Fibroblast of lung (primary cell): ENCODE data around the gene MSGN1. TPM values are rescaled to one million over a fixed set of nuclear protein-coding genes. Genes with fewer than 3 reads are reported as not detected.
A peak's percentile ranks its signal among the peaks of the same experiment; 100 is the strongest.

Source experiments
- DNase-seq, 2 donors: peaks; one replicate each; pipeline versions ENCODE4 v3.0.0 to v3.0.0-alpha.2; 2010; ENCODE audit warnings: low read depth in 2 of 2
- H2AFZ ChIP-seq: 2 replicates; pipeline ENCODE4 v1.5.1; 2012; ENCODE audit warnings: low read length, control low read depth, inconsistent platforms
- H3K27ac ChIP-seq: 2 replicates; pipeline ENCODE4 v1.5.1; 2011; ENCODE audit warnings: low read length, control low read depth; ENCODE audit not compliant: insufficient read depth
- H3K27me3 ChIP-seq: 2 replicates; pipeline ENCODE4 v1.5.1; 2011; ENCODE audit warnings: mild to moderate bottlenecking, low read length; ENCODE audit not compliant: control insufficient read depth, insufficient read depth
- H3K36me3 ChIP-seq: 2 replicates; pipeline ENCODE4 v1.5.1; 2011; ENCODE audit warnings: low read length; ENCODE audit not compliant: control insufficient read depth, insufficient read depth
- H3K4me1 ChIP-seq: 2 replicates; pipeline ENCODE4 v1.5.1; 2011; ENCODE audit warnings: low read length; ENCODE audit not compliant: control insufficient read depth, insufficient read depth; ENCODE audit errors: extremely low read depth
- H3K4me2 ChIP-seq: 2 replicates; pipeline ENCODE4 v1.5.1; 2011; ENCODE audit warnings: low read length, control low read depth; ENCODE audit not compliant: insufficient read depth; ENCODE audit errors: extremely low read depth
- H3K4me3 ChIP-seq, 4 experiments: fragments of 200-600 bp in 1 of 4; sonication (generic) in 1 of 4; replicated peaks in 1 of 4; 2 replicates each; pipeline ENCODE4 v1.5.1; 2011 to 2016; ENCODE audit warnings: low read length in 4 of 4, low read depth in 3 of 4, mild to moderate bottlenecking in 3 of 4, control low read depth in 2 of 4, inconsistent platforms in 1 of 4, mixed read lengths in 1 of 4; ENCODE audit not compliant: insufficient read depth in 1 of 4; ENCODE audit errors: control extremely low read depth in 1 of 4
- H3K79me2 ChIP-seq: 2 replicates; pipeline ENCODE4 v1.5.1; 2012; ENCODE audit warnings: mild to moderate bottlenecking, low read length, inconsistent platforms; ENCODE audit not compliant: control insufficient read depth, insufficient read depth
- H3K9ac ChIP-seq: 2 replicates; pipeline ENCODE4 v1.5.1; 2011; ENCODE audit warnings: mild to moderate bottlenecking, low read length, control low read depth; ENCODE audit not compliant: insufficient read depth
- H3K9me3 ChIP-seq: 2 replicates; pipeline ENCODE4 v1.5.1; 2012; ENCODE audit warnings: low read depth, low read length; ENCODE audit not compliant: control insufficient read depth, insufficient read depth
- H4K20me1 ChIP-seq: 2 replicates; pipeline ENCODE4 v1.5.1; 2011; ENCODE audit warnings: low read length; ENCODE audit not compliant: control insufficient read depth, insufficient read depth; ENCODE audit errors: extremely low read depth
- EZH2 ChIP-seq: IDR thresholded peaks from 2 replicates; pipeline ENCODE4 v1.5.1; 2012; ENCODE audit warnings: low read length, control low read depth, mild to moderate bottlenecking; ENCODE audit errors: missing control alignments
- polyA plus RNA-seq, 2 donors: library from polyadenylated mRNA; depleted of rRNA in 1 of 2; stranded (reverse) in 1 of 2; unstranded in 1 of 2; fragments of >200 nt; gene quantifications; 2 replicates each; pipeline ENCODE4 v1.2.1, GENCODE V29; 2011 to 2012; ENCODE audit warnings: missing spikeins in 1 of 2
- total RNA-seq: library from RNA; depleted of rRNA; stranded (reverse); fragments of >200 nt; gene quantifications from 2 replicates; pipeline ENCODE4 v1.2.1, GENCODE V29; 2014
- TF ChIP-seq, protein P1 (sequence below), 2 donors: IDR thresholded peaks in 1 of 2; conservative IDR thresholded peaks in 1 of 2; 1 replicate in 1 of 2; 2 replicates in 1 of 2; pipeline ENCODE4 v1.5.1; 2011 to 2012; ENCODE audit warnings: low read length in 2 of 2, control low read depth in 1 of 2, inconsistent platforms in 1 of 2, low read depth in 1 of 2, mild to moderate bottlenecking in 1 of 2

The MSGN1 gene
- total and polyA plus RNA-seq, 2 donors (not counting 1 experiment from before 2014, with no cell fraction given), result not detected

DNA sequence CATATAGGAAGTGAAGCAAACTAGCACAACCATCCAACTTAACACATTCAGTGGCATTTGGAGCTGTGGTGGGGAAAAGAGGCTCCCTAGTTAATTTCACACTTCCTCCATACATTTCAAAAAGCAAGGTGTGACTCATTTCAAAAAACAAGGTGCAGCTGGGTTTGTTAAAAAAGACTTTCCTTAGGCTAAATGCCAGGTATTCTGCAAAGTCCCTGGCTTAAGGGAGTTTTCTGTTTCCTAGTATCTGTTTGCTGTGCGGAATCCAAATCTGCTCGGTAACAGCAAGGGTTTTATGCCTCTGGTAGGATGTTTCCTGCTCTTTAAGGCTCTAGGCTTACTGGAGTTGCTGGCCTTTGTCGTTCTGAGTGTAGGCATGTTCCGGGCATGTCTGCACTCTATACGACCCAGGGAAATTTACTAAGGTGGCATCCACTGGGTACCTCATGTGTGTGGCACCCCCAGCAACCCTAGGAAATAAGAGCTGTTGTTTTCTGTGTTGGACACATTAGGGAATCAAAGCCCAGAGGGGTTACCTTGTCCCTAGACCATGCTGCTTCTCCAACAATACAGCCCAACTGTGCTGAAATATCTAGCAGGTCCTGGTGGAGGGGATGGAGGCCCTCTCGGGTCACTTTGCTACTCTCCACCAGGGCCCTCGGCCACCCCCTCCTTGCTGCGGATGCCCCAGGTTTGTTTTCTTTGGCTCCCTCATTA, 634 bp upstream of the MSGN1 start:
- Histone ChIP-seq H3K27me3 (no peaks in the 10 kb centered on the region), H3K4me3 (no peak overlapping the region), H3K79me2 (no peaks in the 10 kb centered on the region), H4K20me1 (no peaks in the 10 kb centered on the region), H3K9ac (no peak overlapping the region), H3K27ac (no peak overlapping the region), H3K9me3 (no peaks in the 10 kb centered on the region), H3K4me2 (no peak overlapping the region), H2AFZ (no peak overlapping the region), H3K36me3 (no peaks in the 10 kb centered on the region), H3K4me1 (peaks cover 2% of the 10 kb centered on the region)
- no peak for TF ChIP-seq EZH2
- TF ChIP-seq, protein P1, sequence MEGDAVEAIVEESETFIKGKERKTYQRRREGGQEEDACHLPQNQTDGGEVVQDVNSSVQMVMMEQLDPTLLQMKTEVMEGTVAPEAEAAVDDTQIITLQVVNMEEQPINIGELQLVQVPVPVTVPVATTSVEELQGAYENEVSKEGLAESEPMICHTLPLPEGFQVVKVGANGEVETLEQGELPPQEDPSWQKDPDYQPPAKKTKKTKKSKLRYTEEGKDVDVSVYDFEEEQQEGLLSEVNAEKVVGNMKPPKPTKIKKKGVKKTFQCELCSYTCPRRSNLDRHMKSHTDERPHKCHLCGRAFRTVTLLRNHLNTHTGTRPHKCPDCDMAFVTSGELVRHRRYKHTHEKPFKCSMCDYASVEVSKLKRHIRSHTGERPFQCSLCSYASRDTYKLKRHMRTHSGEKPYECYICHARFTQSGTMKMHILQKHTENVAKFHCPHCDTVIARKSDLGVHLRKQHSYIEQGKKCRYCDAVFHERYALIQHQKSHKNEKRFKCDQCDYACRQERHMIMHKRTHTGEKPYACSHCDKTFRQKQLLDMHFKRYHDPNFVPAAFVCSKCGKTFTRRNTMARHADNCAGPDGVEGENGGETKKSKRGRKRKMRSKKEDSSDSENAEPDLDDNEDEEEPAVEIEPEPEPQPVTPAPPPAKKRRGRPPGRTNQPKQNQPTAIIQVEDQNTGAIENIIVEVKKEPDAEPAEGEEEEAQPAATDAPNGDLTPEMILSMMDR (conservative IDR thresholded peaks at IDR 0.05 in 1 of 2, IDR thresholded peaks at IDR 0.05 in 1 of 2; ENCODE audit: low read depth in 1 of 2, low read length in 2 of 2), result no peak
- peak in 1 of 2 donors; percentile 15 for DNase-seq

- H3K27ac ChIP-seq, result no peak overlapping the region
- no peak for TF ChIP-seq EZH2
- TF ChIP-seq, protein P1 (conservative IDR thresholded peaks at IDR 0.05 in 1 of 2, IDR thresholded peaks at IDR 0.05 in 1 of 2; ENCODE audit: low read depth in 1 of 2, low read length in 2 of 2), result no peak
- no peak for DNase-seq
- H3K4me1 ChIP-seq, result peaks cover 2% of the 10 kb centered on the region
- no peak overlapping the region for H2AFZ ChIP-seq
- no peak overlapping the region for H3K9ac ChIP-seq
- H4K20me1 ChIP-seq, result no peaks in the 10 kb centered on the region
- H3K36me3 ChIP-seq, result no peaks in the 10 kb centered on the region
- H3K27me3 ChIP-seq, result no peaks in the 10 kb centered on the region
- H3K4me2 ChIP-seq, result no peak overlapping the region
- H3K79me2 ChIP-seq, result no peaks in the 10 kb centered on the region
- H3K4me3 ChIP-seq, result no peak overlapping the region
- H3K9me3 ChIP-seq, result no peaks in the 10 kb centered on the region
Measured at GRCh38 chr2:17818235-17818815, 2.1 kb downstream of the MSGN1 start.

DNA sequence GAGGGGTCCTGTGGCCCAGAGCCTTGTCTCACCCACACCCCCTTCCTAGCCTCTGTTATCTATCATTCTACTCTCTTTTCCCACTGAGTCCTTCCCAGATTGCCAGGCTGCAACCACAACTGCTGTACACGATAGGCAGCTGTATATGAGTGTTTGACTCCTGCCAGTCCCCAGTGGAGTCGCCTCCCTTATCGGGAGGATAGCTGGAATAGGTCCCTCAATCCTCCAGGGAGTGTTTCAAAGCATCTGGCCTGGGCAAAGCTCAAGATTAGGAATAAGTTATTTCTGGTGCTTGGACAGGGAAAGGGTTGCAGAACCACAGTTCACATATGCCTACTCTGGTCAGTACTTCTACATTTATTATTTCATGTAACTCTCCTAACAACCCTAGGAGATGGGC, 4.8 kb downstream of the MSGN1 start:
- H4K20me1 ChIP-seq, result no peaks in the 10 kb centered on the region
- H3K36me3 ChIP-seq, result no peaks in the 10 kb centered on the region
- no peaks in the 10 kb centered on the region for H3K27me3 ChIP-seq
- H3K4me3 ChIP-seq, result no peak overlapping the region
- TF ChIP-seq, protein P1 (conservative IDR thresholded peaks at IDR 0.05 in 1 of 2, IDR thresholded peaks at IDR 0.05 in 1 of 2; ENCODE audit: low read depth in 1 of 2, low read length in 2 of 2), result no peak
- no peak for TF ChIP-seq EZH2
- H3K27ac ChIP-seq, result no peak overlapping the region
- DNase-seq, result no peak
- H3K4me2 ChIP-seq, result no peak overlapping the region
- H3K9ac ChIP-seq, result no peak overlapping the region
- no peaks in the 10 kb centered on the region for H3K9me3 ChIP-seq
- H3K4me1 ChIP-seq, result no peaks in the 10 kb centered on the region
- H2AFZ ChIP-seq, result no peak overlapping the region
- H3K79me2 ChIP-seq, result no peaks in the 10 kb centered on the region
